Endothelial cell of umbilical vein (primary cell): ENCODE data around the gene USP27X. TPM values are rescaled to one million over a fixed set of nuclear protein-coding genes. Genes with fewer than 3 reads are reported as not detected.

Source experiments
- BruUV-seq: library from RNA; stranded (reverse); fragments of 400-500 nt; replicated peaks from 2 replicates; lab custom pipeline; 2021; lab: Mats Ljungman, UMichigan
- CTCF ChIA-PET: fragments of 300-600, 350-600 bp; sonication (Branson Sonifier 250); formaldehyde crosslinking; loops from one replicate; lab custom pipeline; 2021; ENCODE audit warnings: antibody characterized with exemption, inconsistent platforms; lab: Charles Lee
- POLR2A ChIA-PET: fragments of 300-600, 350-600 bp; sonication (Branson Sonifier 250); formaldehyde crosslinking; loops from one replicate; lab custom pipeline; 2021; ENCODE audit warnings: antibody characterized with exemption, inconsistent platforms; lab: Charles Lee
- DNase-seq: peaks from one replicate; pipeline ENCODE4 v3.0.0-alpha.2; 2011; ENCODE audit warnings: low read depth, low spot score
- FAIRE-seq: peaks from 2 replicates; lab custom pipeline; 2011; peaks lifted over from hg19 to GRCh38; lab: Jason Lieb, UNC
- H2AFZ ChIP-seq: 2 replicates; pipeline ENCODE4 v1.6.0; 2012; ENCODE audit warnings: low read depth, low read length, control low read depth, inconsistent platforms
- H3K27ac ChIP-seq: 2 replicates; pipeline ENCODE4 v1.5.1; 2011; ENCODE audit warnings: low read depth, mild to moderate bottlenecking, control low read depth, low read length, moderate library complexity; ENCODE audit not compliant: insufficient read depth
- H3K27me3 ChIP-seq, 2 experiments: 2 replicates each; pipeline versions ENCODE4 v1.6.0 to v1.6.1; 2011; ENCODE audit warnings: low read length in 2 of 2, mixed read lengths in 1 of 2; ENCODE audit not compliant: control insufficient read depth in 2 of 2, insufficient read depth in 2 of 2
- H3K36me3 ChIP-seq, 2 experiments: 2 replicates in 1 of 2; 3 replicates in 1 of 2; pipeline ENCODE4 v1.5.1; 2011; ENCODE audit warnings: low read length in 2 of 2, mild to moderate bottlenecking in 1 of 2, moderate library complexity in 1 of 2; ENCODE audit not compliant: control insufficient read depth in 2 of 2, insufficient read depth in 2 of 2; ENCODE audit errors: extremely low read depth in 1 of 2
- H3K4me1 ChIP-seq: 3 replicates; pipeline ENCODE4 v1.5.1; 2011; ENCODE audit warnings: mild to moderate bottlenecking, low read length; ENCODE audit not compliant: control insufficient read depth, insufficient read depth; ENCODE audit errors: extremely low read depth
- H3K4me2 ChIP-seq: 2 replicates; pipeline ENCODE4 v1.6.1; 2011; ENCODE audit warnings: low read length, control low read depth, mixed read lengths; ENCODE audit not compliant: insufficient read depth
- H3K4me3 ChIP-seq, 3 experiments: fragments of 200-600 bp in 1 of 3; sonication (generic), shearing (Covaris generic) in 1 of 3; replicated peaks in 1 of 3; 2 replicates each; pipeline ENCODE4 v1.5.1; 2011 to 2016; ENCODE audit warnings: control low read depth in 3 of 3, low read length in 3 of 3, mild to moderate bottlenecking in 2 of 3, inconsistent platforms in 1 of 3, low read depth in 1 of 3, moderate library complexity in 1 of 3; ENCODE audit not compliant: insufficient read depth in 1 of 3
- H3K79me2 ChIP-seq: 2 replicates; pipeline ENCODE4 v1.6.0; 2012; ENCODE audit warnings: low read length, inconsistent platforms; ENCODE audit not compliant: control insufficient read depth, insufficient read depth
- H3K9ac ChIP-seq: replicated peaks from 2 replicates; pipeline ENCODE3; 2011; ENCODE audit warnings: low read length, control low read depth; ENCODE audit not compliant: insufficient read depth; ENCODE audit errors: extremely low read depth
- H3K9me1 ChIP-seq: replicated peaks from 3 replicates; pipeline ENCODE4 v1.6.0; 2011; ENCODE audit warnings: mild to moderate bottlenecking, low read length; ENCODE audit not compliant: control insufficient read depth, insufficient read depth; ENCODE audit errors: extremely low read depth
- H3K9me3 ChIP-seq: replicated peaks from 2 replicates; pipeline ENCODE4 v1.5.1; 2012; ENCODE audit warnings: low read length, inconsistent platforms; ENCODE audit not compliant: control insufficient read depth, insufficient read depth
- H4K20me1 ChIP-seq: replicated peaks from 2 replicates; pipeline ENCODE3; 2011; ENCODE audit warnings: mild to moderate bottlenecking, low read length; ENCODE audit not compliant: control insufficient read depth, insufficient read depth; ENCODE audit errors: extremely low read depth
- CTCF ChIP-seq, 2 donors: IDR thresholded peaks; 1 replicate in 1 of 2; 2 replicates in 1 of 2; pipeline ENCODE4 v1.5.1; 2011; ENCODE audit warnings: low read length in 2 of 2, mild to moderate bottlenecking in 2 of 2, moderate library complexity in 2 of 2, control low read depth in 1 of 2, inconsistent platforms in 1 of 2, low read depth in 1 of 2; ENCODE audit not compliant: insufficient read depth in 1 of 2; ENCODE audit errors: extremely low read depth in 1 of 2
- EZH2 ChIP-seq: IDR thresholded peaks from 2 replicates; pipeline ENCODE4 v1.6.1; 2012; ENCODE audit warnings: borderline replicate concordance, low read depth, mild to moderate bottlenecking, moderate library complexity, low read length, inconsistent platforms; ENCODE audit not compliant: severe bottlenecking
- FOS ChIP-seq: IDR thresholded peaks from 2 replicates; pipeline ENCODE4 v1.6.1; 2011; ENCODE audit warnings: mild to moderate bottlenecking, low read length, moderate library complexity, borderline replicate concordance; ENCODE audit not compliant: insufficient read depth
- GATA2 ChIP-seq: IDR thresholded peaks from 2 replicates; pipeline ENCODE4 v1.7.0; 2011; ENCODE audit warnings: low read depth, mild to moderate bottlenecking, moderate library complexity, mixed read lengths, low read length; ENCODE audit not compliant: insufficient read length, insufficient read depth
- JUN ChIP-seq: IDR thresholded peaks from 2 replicates; pipeline ENCODE4 v1.6.1; 2011; ENCODE audit warnings: borderline replicate concordance, low read depth; ENCODE audit not compliant: insufficient read length, insufficient read depth
- MYC ChIP-seq: IDR thresholded peaks from one replicate; pipeline ENCODE4 v1.6.1; 2011; ENCODE audit warnings: mild to moderate bottlenecking, low read depth, low read length
- POLR2A ChIP-seq: IDR thresholded peaks from 2 replicates; pipeline ENCODE4 v1.6.1; 2012; ENCODE audit warnings: low read depth, mild to moderate bottlenecking, control low read depth, low read length
- POLR2AphosphoS5 ChIP-seq: IDR thresholded peaks from 2 replicates; pipeline ENCODE4 v1.6.1; 2012; ENCODE audit warnings: low read depth, mild to moderate bottlenecking, control low read depth, low read length, moderate library complexity; ENCODE audit not compliant: insufficient read depth
- dilution Hi-C: fragments of 300-500 bp; cut with MboI; formaldehyde crosslinking; loops from one replicate; pipeline ENCODE4 v1.15.0; 2019; ENCODE audit warnings: low sequenced_read_pairs; ENCODE audit not compliant: extremely low pct_ligation_motif_present
- intact Hi-C: fragments of 100-400 bp; cut with micrococcal nuclease; formaldehyde crosslinking; loops from one replicate; pipeline ENCODE4 v1.10.0; 2022
- polyA plus RNA-seq, 4 experiments: library from polyadenylated mRNA; depleted of rRNA in 3 of 4; stranded (reverse) in 3 of 4; unstranded in 1 of 4; fragments of >200 nt; gene quantifications; 2 replicates each; pipeline versions ENCODE4 v1.2.1 to v1.2.3, GENCODE V29; 2011 to 2012; ENCODE audit warnings: missing spikeins in 1 of 4
- total RNA-seq: library from RNA; stranded (reverse); gene quantifications from 2 replicates; pipeline ENCODE4 v1.2.3, GENCODE V29; 2021
- TF ChIP-seq, protein P1 (sequence below): IDR thresholded peaks from 2 replicates; pipeline ENCODE4 v1.6.1; 2011; ENCODE audit not compliant: insufficient read depth, insufficient read length

USP27X gene
- total and polyA plus RNA-seq, 2 donors (not counting 3 experiments of a cell fraction or from before 2014, with no cell fraction given), result 2.2 to 2.3 TPM

DNA sequence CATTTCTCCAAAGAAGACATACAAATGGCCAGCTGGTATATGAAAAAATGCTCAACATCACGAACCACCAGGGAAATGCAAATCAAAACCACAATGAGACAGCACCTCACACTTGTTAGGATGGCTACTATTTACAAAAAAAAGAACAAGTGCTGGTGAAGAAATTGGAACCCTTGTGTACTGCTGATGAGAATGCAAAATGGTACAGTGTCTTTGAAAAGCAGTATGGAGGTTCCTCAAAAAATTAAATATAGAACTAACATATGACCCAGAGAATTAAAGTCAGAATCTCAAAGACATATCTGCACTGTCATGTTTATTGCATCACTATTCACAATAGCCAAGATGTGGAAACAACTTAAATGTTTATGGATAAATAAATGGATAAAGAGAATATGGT is 29.3 kb upstream of the USP27X start:
- H3K36me3 ChIP-seq, result no peaks in the 10 kb centered on the region
- intact Hi-C loops, result no loop called here
- H3K27ac ChIP-seq, result no peak overlapping the region
- H2AFZ ChIP-seq, result no peak overlapping the region
- TF ChIP-seq GATA2, result no peak
- TF ChIP-seq FOS, result no peak
- no peak for TF ChIP-seq MYC
- no peak for TF ChIP-seq POLR2AphosphoS5
- no peak for TF ChIP-seq EZH2
- TF ChIP-seq, protein P1, sequence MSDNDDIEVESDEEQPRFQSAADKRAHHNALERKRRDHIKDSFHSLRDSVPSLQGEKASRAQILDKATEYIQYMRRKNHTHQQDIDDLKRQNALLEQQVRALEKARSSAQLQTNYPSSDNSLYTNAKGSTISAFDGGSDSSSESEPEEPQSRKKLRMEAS, result no peak
- TF ChIP-seq CTCF (IDR thresholded peaks at IDR 0.05; ENCODE audit: extremely low read depth in 1 of 2, insufficient read depth in 1 of 2, low read depth in 1 of 2, low read length in 2 of 2), result no peak
- no peak for TF ChIP-seq JUN
- no peak for TF ChIP-seq POLR2A
- H3K4me2 ChIP-seq, result no peak overlapping the region
- ChIA-PET CTCF (no interaction called here), POLR2A (no interaction called here)
- H3K4me3 ChIP-seq, result no peak overlapping the region
- no peaks in the 10 kb centered on the region for H3K4me1 ChIP-seq
- DNase-seq, result no peak
- BruUV-seq, result no TSS peak
- H4K20me1 ChIP-seq, result no peaks in the 10 kb centered on the region
- no peak for FAIRE-seq
- H3K27me3 ChIP-seq, result no peaks in the 10 kb centered on the region
- dilution Hi-C loops, result no loop called here
- no peaks in the 10 kb centered on the region for H3K9me1 ChIP-seq
- H3K9me3 ChIP-seq, result no peaks in the 10 kb centered on the region
- no peaks in the 10 kb centered on the region for H3K79me2 ChIP-seq
- no peak overlapping the region for H3K9ac ChIP-seq
